Stimulated activated CD4-positive, alpha-beta T cell treated with anti-CD3 and anti-CD28 coated beads, TNF-alpha, amount 100 ng/mL, for 1 hour (primary cell): ENCODE results near the gene ADAMTS19.

Source experiments
- DNase-seq, 3 donors: peaks; one replicate each; pipeline ENCODE4 v3.0.0-alpha.2; 2020; ENCODE audit warnings: low read depth in 3 of 3, low spot score in 1 of 3

Gene ADAMTS19

DNA sequence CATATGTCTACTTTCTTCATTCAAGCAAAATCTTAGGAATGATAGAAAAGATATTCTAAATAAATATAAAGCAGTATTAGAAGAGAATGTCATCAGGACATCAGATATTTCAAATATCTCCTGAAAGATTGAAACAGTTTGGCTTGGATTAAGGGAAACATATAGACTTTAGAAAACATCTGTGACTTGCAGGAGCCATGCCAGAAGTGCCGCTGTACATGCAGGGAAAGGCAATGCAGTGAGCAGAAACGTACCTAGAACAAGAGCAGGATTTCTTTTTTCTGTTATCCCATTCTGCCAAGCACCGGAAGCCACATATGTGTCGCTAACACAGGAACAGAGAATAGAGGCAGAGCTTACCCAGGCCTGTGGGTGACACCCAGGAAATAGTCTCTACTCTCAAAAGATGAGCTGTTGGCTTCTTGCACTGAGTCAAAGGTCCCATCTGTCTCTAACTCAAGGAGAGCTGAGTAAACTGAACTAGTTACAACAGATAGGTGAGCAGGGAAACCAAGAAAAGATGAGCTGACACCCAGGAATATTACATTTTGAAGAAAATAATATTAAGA, 5.8 kb downstream of the ADAMTS19 start:
- DNase-seq, result no peak

DNA sequence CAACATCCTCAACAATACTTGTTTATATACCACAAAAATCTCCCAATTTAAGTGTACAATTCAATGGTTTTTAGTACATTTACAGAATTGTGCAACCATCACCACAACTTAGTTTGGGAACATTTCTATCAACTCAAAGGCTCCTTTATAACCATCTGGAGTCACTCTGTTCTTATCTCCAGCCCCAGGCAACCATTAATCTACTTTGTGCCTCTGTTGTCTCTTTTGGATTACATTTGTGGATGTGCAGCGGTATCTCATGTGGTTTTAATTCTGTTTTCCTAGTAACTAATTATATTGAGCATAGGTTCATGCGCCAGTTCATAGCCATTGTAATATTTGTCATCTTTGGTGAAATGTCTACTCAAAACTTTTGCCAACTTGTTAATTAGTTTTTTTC, 14.4 kb downstream of the ADAMTS19 start:
- no peak for DNase-seq

DNA sequence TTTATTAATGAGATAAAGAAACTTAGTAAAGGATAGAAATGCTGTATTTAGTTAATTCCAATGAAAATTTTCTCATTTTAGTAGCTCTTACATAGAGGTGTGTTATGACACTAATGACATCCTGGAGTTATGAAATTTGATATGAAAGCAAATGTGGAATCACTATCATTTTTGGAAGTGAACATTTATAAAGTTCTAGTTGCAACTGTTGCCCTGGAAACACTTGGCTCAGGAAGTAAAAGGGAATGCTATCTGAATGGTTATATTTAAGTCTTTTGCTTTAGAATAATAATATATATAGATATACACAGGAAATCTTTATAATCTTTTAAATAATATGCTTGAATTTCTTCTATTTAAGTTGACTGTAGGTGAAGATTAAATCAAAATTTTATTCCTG, 16.7 kb downstream of the ADAMTS19 start:
- no peak for DNase-seq

DNA sequence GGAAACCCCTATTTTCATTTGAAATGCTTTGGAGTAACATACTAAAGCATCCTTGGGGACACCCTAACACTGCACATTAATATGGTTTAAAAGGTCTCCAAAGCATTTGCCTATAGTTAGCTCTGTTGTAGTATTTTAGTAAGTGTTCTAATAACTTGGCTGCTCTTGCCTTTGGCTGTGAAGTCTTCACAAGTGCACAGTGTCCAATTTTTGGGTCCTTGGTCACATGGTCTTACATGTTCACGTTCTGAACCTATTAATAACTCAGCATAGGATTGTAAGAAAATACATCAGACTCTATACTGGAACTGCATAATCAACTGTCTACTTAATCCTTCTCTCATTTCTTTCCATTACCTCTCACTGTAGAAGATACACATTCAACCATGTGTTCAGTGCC, 17.4 kb downstream of the ADAMTS19 start:
- no peak for DNase-seq

DNA sequence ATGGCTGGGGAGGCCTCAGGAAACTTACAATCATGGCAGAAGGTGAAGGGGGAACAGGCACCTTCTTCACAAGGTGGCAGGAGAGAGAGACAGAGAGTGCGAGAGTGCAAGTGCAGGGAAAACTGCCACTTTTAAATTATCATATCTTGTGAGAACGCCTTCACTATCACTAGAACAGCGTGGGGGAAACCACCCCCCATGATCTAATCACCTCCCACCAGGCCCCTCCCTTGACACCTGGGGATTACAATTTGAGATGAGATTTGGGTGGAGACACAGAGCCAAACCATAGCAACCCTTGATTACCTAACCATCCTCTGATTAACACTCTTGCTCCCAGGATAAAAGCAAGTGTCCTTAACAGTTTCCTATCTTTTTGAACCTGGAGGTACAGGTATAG, 21.1 kb downstream of the ADAMTS19 start:
- DNase-seq, result no peak

DNA sequence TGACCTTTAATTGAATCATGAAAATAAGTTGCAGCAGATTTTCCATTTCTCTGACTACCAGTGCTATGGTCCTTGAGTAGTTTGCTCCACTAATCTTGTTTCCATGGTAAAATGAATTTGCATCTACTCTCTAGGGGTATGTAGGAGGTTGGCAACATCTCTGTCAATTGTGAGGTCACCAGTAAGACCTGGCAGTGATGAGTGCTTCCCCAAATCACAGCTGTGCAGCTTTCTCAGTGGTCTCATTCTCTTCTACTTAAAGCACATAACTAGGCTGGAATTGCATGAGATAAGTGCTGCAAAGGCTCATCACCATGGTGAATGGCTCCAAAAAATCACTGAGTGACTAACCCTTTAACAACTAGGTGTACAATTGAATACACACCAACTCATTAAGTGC, 36.3 kb downstream of the ADAMTS19 start:
- no peak for DNase-seq

DNA sequence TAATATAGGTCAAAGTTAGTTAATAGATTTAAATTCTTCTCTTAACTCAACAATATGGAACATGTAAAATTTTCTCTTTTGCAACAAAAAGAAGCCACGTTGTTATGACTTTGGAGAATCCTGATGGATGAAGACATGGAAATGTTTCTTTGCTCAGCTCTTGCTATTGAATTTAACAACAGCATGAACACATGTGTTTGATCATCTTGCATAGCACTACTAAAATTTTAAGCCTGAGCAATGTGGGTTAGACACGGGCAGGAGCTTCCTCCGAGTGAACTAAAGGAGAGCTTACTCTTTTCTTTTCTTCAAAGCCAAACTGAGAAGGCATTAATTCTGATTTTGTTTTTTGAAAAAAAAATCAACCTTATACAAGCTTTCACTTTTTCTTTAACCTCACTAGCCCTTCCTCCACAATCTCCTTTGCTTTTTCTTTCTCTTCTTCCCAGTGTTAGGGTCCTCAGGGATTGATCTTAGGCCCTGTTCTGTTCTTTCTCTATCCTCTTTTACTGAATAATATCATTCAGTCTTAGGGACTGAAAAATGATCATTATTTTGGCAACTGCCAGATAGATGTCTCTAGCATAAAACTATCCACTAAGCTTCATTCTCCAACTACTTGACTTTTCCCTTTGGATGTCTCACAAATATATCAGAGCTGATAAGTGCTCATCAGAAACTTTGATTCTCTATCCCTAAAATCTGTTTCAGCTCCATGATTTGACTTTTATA, 36.9 kb downstream of the ADAMTS19 start:
- no peak for DNase-seq

DNA sequence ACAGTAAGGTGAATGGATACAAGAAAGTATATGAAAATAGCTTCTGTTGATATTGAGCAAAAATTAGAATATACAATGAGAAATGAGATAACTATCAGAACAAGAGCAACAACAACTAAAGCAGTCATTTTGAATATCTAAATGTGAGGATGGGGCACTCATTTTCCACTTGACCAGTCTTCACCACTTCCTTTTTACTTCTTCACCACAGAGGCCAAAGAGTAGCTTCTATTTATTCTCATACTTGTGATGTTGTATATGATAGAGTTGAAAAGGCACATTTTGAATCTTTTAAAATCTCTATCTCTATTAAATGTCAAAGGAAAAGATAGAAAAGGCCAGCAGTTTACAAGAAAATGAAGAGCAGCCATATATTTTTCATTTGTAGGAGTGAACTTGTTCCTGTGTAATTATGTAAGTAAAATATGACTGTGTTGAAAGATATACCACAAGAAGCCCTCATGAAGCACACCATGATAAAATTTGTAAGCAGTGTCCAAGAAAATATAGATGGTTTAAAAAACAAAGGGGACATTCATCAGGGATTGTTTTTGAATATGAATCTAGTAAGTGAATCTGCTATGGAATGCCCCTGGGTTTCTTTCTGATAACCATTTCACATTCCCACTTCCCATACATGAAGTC, 39.2 kb downstream of the ADAMTS19 start:
- DNase-seq, result no peak

DNA sequence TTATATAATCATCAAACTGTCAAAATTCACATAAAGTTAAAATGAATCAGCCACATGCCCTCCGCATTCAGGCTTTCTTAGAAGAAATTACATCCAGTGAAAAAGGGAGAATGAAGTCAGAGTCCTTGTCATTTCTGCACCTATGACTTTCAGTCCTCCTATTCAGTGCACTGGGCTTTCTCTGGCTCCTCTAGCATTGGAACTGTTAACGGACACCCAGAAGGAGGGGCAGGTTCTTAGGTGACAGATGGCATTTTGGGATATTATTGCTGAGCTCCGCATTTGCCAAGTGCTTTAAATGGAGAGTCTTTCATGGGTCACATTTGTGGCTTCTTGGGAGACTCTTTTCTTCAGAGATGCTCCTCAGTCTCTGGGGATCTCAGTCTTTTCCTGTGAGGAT, 40.0 kb downstream of the ADAMTS19 start:
- no peak for DNase-seq

DNA sequence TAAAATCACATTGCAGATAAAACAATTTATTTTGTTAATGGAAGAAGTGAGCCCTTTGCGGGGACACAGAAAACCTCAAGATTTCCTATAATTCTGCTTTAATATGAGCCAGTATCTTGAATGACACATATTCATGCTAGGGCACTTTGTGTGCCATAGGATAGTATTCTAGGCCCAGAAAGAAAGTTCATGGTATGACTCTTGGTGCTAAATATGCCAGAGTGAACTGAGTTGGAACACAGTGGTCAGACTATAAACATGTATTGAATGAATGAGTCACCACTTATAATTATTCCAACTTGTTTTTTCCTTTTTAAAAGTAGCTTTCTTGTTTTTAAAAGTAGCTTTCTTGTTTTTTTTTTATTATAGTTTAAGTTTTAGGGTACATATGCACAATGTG, 46.0 kb downstream of the ADAMTS19 start:
- no peak for DNase-seq

DNA sequence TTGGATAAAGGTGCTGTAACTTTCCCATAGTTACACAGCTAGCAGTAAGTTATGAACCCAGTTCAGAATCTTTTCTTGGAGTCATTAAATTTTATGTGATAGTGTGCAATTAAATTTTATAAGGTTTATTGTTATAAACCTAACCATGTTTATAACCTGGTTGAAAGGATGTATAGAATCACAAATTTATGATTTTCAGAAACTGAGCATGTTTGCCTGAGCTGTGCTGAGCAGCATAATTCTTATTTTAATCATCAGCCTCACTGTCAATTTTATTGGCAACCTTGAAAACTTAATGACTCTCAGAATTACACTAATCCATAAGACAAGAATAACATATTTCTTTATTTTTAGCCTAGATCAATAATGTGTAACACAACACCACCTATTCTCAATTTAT, 46.9 kb downstream of the ADAMTS19 start:
- no peak for DNase-seq

DNA sequence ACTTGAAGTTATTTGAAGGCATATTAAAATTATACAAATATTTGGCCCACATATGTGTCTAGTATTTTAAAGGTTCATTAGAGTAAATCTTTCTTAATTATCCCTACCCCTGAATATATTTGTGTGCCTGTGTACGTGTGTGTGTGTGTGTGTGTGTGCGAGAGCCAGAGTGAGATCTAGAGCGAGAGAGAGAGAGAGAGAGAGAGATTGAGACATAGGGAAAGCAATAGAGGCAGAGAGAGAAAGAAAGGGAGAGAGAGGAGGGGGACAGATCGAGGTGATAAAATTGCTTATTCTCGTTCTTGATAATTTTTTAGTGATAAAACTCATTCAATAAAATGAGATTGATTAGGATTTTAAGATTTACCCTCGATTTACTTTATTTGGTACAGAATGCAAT, 47.4 kb downstream of the ADAMTS19 start:
- no peak for DNase-seq

DNA sequence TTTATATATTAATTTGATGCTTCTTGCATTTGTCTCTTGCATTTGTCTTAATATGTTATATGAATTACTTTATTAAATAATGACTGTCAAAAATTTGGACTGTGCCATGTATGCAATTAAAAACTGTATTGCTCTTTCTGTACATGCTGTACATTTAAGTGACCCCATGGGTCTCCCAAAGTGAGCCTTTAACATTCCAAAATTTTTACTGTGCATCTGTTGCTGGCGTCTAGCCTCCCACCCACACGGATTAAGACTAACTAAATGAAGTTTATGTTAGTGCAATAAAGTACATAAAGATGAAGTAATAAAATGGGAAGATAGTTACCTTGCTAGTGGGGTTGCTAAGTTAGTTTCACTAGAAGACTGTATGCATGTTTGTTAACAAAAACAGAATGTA, 48.5 kb downstream of the ADAMTS19 start:
- no peak for DNase-seq

DNA sequence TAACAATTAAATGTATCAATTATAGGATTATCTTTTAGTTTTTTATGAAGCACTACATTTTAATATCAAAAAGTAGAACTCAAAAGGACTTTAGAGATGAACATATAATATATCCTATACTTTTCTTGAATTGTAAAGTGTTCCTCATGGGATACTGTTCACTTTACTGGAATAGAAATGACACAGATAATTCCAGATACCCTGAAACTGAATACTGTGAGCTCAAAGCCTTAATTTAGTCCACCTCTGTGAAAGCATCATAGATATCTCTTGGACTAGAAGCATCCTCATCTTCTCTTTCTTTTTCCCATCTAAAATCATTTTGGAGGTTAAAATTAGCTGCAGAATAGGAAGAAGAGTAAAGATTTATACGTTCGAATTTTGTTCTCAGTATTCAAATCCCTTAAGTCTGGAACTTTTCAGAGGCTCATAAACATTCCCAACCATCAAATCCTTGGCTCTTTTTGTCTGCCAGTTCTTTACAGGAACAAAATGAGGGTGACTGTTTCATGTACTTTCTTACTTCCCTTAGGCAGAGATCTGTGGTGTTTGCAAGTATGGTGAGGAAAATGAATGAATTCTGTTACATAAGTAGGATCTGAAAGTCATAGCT, 49.4 kb downstream of the ADAMTS19 start:
- no peak for DNase-seq

DNA sequence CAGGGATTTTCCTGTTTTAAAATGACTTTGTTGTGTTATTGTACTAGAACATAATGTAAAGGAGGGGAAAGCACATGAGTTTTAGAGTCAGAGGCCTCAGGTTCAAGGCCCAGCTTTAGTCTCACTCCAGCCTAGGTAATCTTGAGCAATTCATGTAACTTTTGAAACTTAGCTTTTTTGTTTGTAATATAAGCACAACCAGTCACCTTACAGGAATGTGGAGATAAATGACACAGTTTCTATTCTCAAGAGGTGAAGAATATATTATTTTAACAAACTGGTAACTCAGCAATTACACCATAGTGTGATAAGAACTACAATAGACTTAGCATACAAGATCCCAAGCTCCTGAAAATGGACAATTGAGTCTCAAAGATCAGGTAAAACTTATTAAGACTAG, 51.2 kb downstream of the ADAMTS19 start:
- DNase-seq, result no peak

DNA sequence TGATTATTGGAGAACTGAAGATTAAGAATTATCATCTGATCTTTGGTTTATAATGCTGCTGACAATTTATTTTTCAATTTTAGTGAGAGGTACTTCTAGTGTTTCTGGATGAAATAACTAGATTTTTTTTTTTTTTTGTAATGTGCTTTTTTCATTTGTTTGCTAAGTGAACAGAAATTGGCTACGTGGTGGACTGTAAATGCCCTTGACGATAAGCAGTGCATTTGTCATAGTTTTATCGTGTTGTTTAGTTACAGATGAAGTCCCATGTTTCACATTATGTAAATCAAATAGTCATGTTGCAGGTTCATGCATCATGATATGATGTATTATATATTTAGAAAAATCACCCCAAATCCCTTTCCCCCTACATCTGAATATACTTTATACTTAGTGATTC, 81.0 kb downstream of the ADAMTS19 start:
- no peak for DNase-seq

DNA sequence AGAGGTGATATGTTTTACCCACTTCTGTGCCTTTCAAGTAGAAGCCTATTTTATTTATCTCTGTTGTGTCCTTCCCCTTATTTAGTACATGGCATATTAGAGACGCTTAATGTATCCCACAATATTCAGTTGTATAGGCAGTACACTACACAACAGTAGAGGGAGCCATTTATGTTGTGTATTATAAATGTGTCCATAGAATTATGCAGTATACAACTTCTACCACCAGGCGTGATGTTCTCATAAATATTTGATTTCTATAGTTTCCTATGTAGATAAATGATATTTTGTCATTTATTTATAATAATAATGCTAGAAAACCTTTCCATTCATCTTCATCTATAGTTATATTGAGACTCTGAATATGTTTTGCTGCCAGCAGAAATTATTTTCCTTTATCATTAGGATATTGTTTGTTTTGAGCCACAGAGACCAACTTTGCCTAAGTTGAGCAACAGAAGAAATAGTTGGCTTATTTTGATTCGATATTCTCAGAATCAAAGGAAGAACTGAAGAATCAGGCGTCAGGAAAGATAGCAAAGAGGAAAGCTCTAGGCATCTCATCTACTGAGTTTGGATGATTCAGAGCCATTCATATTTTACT, 81.7 kb downstream of the ADAMTS19 start:
- DNase-seq, result no peak

DNA sequence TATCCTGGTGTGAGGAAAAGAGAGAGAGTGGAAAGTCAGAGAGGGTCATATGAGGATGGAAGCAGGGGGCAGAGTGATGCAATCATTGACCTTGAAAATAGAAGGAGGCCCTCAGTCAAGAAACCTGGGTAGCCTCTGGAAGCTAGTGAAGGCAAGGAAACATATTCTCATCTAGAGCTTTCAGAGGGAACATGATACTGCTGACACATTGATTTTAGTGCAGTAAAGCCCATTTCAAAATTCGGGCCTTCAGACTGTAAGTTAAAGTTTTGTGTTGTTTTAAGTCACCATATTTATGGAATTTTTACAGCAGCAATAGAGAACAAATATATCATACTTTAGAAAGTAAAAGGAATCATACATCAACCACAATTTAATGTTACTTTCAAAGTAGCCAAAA, 87.0 kb downstream of the ADAMTS19 start:
- DNase-seq, result no peak

DNA sequence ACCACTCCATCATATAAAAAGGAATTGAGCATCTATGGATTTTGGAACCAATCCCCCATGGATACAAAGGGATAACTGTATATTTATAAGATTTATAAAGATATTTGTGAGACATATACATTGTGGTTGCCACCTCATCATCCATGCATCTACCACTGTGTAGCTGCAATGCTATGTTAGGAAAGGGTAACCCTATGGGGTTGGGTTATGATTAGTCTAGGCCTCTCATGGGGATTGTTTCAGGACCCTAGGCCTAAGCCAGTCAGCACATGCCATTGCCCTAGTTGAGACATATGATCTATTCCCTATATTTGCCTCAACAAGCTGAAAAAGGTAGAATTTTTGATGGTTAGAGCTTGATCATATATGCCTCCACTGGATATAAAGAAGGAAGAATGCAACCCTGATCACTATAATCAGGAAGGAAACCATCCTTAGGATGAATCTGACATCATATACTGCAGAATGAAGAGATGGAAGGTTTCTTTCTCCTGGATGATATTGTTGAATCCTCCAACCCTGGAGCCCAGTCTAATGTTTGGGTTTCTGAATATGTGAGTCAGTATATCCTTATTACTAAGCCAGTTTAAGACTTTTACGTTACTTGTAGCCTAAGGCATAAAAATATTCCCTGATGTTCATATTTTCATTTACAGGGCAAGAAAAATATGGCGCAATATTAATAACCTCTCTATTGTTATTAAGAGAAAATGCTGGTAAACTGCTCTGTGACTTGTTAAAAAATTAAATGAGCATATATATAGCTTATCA, 94.2 kb downstream of the ADAMTS19 start:
- DNase-seq, result no peak

DNA sequence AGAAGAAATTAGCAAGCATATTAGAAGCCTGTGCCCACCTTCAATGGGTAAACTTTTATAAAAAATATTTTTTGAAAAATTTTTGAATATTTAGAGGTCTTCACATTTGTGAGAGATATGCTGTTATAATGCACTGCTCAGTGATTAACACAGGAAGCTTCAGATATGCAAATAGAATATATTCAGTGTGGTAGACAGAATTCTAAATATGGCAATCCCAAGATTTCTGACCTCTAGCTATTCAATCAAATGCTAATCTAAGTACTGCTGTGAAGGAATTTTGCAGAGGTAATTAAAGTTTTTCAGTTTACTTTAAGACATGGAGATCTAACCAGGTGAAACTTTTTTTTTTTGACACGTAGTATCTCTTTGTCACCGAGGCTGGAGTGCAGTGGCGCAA, 103.5 kb downstream of the ADAMTS19 start:
- no peak for DNase-seq

DNA sequence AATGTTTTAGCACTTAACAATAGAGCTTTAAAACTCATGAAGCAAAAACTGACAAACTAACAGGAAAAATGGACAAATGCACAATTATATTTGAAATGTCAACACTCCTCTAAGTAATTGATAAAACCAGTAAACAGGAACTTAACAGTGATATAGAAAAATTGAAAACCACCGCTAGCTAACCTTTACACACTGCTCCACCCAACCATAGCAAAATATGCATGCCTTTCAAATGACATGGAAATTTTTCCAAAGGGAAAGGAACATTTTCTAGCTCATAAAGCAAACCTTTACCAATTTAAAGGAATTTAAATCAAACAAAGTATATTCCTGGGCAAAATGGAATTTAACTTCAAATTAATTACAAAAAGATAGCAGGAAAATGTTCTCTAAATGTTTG, 109.2 kb downstream of the ADAMTS19 start:
- no peak for DNase-seq
